ENCODE results near the gene SLC30A9. TPM values are rescaled to one million over a fixed set of nuclear protein-coding genes. Genes with fewer than 3 reads are reported as not detected.

The SLC30A9 gene
- total RNA-seq, 1 experiment from 2014 or later = 55.8 TPM

GRCh38 chr4:42133006-42133405 lies 142.7 kb downstream of the SLC30A9 start:
- DNase-seq (ENCODE audit: low spot score) = no peak
- BruUV-seq (replicated peaks) = no TSS peak
- Histone ChIP-seq H3K36me3 (ENCODE audit: insufficient read depth, low read length, poor library complexity, severe bottlenecking) (no peaks in the 10 kb centered on the region), H3K27ac (ENCODE audit: low read depth, low read length, poor library complexity, severe bottlenecking) (no peak overlapping the region), H3K4me3 (ENCODE audit: low read depth, low read length, poor library complexity, severe bottlenecking) (no peak overlapping the region), H3K9me3 (ENCODE audit: low read depth, low read length, poor library complexity, severe bottlenecking) (no peaks in the 10 kb centered on the region), H3K27me3 (replicated peaks; ENCODE audit: insufficient read depth, low read depth, low read length, poor library complexity) (peaks cover 35% of the 10 kb centered on the region), H3K4me1 (ENCODE audit: insufficient read depth, low read length, poor library complexity, severe bottlenecking) (no peaks in the 10 kb centered on the region)
- ChIA-PET POLR2A (ENCODE audit: low non-redundant PET) (no interaction called here), CTCF (no interaction called here)
- intact Hi-C loops (cut with micrococcal nuclease; ENCODE audit: unreplicated experiment) = no loop called here
- TF ChIP-seq EZH2 (IDR thresholded peaks at IDR 0.05; ENCODE audit: borderline replicate concordance, low read depth, low read length, poor library complexity, severe bottlenecking) (no peak), CTCF (conservative IDR thresholded peaks at IDR 0.05; ENCODE audit: low read depth, low read length) (no peak)

GRCh38 chr4:42136371-42136770 lies 146.0 kb downstream of the SLC30A9 start:
- ChIA-PET CTCF (no interaction called here), POLR2A (ENCODE audit: low non-redundant PET) (no interaction called here)
- DNase-seq (ENCODE audit: low spot score) = no peak
- Histone ChIP-seq H3K36me3 (ENCODE audit: insufficient read depth, low read length, poor library complexity, severe bottlenecking) (no peaks in the 10 kb centered on the region), H3K27ac (ENCODE audit: low read depth, low read length, poor library complexity, severe bottlenecking) (no peak overlapping the region), H3K4me1 (ENCODE audit: insufficient read depth, low read length, poor library complexity, severe bottlenecking) (no peaks in the 10 kb centered on the region), H3K27me3 (replicated peaks; ENCODE audit: insufficient read depth, low read depth, low read length, poor library complexity) (peaks cover 54% of the 10 kb centered on the region), H3K4me3 (ENCODE audit: low read depth, low read length, poor library complexity, severe bottlenecking) (no peak overlapping the region), H3K9me3 (ENCODE audit: low read depth, low read length, poor library complexity, severe bottlenecking) (no peaks in the 10 kb centered on the region)
- TF ChIP-seq EZH2 (IDR thresholded peaks at IDR 0.05; ENCODE audit: borderline replicate concordance, low read depth, low read length, poor library complexity, severe bottlenecking) = no peak
- TF ChIP-seq CTCF (conservative IDR thresholded peaks at IDR 0.05; ENCODE audit: low read depth, low read length) = no peak
- BruUV-seq (replicated peaks) = no TSS peak
- intact Hi-C loops (cut with micrococcal nuclease; ENCODE audit: unreplicated experiment) = no loop called here

Other genes starting within 250 kb of the SLC30A9 start
- 0.09 and 0.13 TPM in 2 replicates for gene PHOX2B, start 241.8 kb upstream of the SLC30A9 start, total RNA-seq (2021)
- gene TMEM33, start 55.1 kb upstream of the SLC30A9 start, total RNA-seq (2021) = 88.2 and 104 TPM in 2 replicates
- gene DCAF4L1, start 8.8 kb upstream of the SLC30A9 start, total RNA-seq (2021) = 0.26 and 0.41 TPM in 2 replicates
- gene BEND4, start 162.1 kb downstream of the SLC30A9 start, total RNA-seq (2021) = 0.13 and 0.31 TPM in 2 replicates